A673 (cell line): ENCODE results near the gene GLDC. TPM values are rescaled to one million over a fixed set of nuclear protein-coding genes. Genes with fewer than 3 reads are reported as not detected.

Experiments used
- BruUV-seq: library from RNA; stranded (reverse); fragments of 400-500 nt; replicated peaks from 2 replicates; lab custom pipeline; 2021; lab: Mats Ljungman, UMichigan
- CTCF ChIA-PET: fragments of 300-600 bp; sonication (Branson Sonifier 250); formaldehyde crosslinking; loops from one replicate; lab custom pipeline; 2022; ENCODE audit warnings: antibody characterized with exemption; lab: Charles Lee
- POLR2A ChIA-PET: fragments of 300-600 bp; sonication (Branson Sonifier 250); formaldehyde crosslinking; loops from one replicate; lab custom pipeline; 2022; ENCODE audit warnings: antibody characterized with exemption; ENCODE audit not compliant: low non-redundant PET; lab: Charles Lee
- DNase-seq: peaks from one replicate; pipeline ENCODE4 v3.0.0-alpha.2; 2015; ENCODE audit warnings: low spot score
- H3K27ac ChIP-seq: fragments of 200-600 bp; sonication (generic); 2 replicates; pipeline ENCODE4 v1.5.1; 2016; ENCODE audit warnings: mixed run types, low read depth, mild to moderate bottlenecking, mixed read lengths, antibody characterized with exemption, low read length; ENCODE audit not compliant: poor library complexity, severe bottlenecking
- H3K27me3 ChIP-seq: fragments of 200-600 bp; sonication (generic); replicated peaks from 2 replicates; pipeline ENCODE4 v1.6.1; 2017; ENCODE audit warnings: mixed run types, low read depth, mild to moderate bottlenecking, mixed read lengths, antibody characterized with exemption, low read length; ENCODE audit not compliant: insufficient read depth, poor library complexity
- H3K36me3 ChIP-seq: fragments of 200-600 bp; sonication (generic); 2 replicates; pipeline ENCODE4 v1.6.1; 2016; ENCODE audit warnings: mixed run types, mild to moderate bottlenecking, mixed read lengths, antibody characterized with exemption, low read length; ENCODE audit not compliant: insufficient read depth, poor library complexity, severe bottlenecking
- H3K4me1 ChIP-seq: fragments of 200-600 bp; sonication (generic); 2 replicates; pipeline ENCODE4 v1.6.1; 2017; ENCODE audit warnings: mixed run types, mild to moderate bottlenecking, mixed read lengths, antibody characterized with exemption, low read length; ENCODE audit not compliant: insufficient read depth, poor library complexity, severe bottlenecking
- H3K4me3 ChIP-seq: fragments of 200-600 bp; sonication (generic); 2 replicates; pipeline ENCODE4 v1.5.1; 2016; ENCODE audit warnings: low read depth, mixed run types, mild to moderate bottlenecking, mixed read lengths, low read length; ENCODE audit not compliant: poor library complexity, severe bottlenecking
- H3K9me3 ChIP-seq: fragments of 200-600 bp; sonication (generic); 2 replicates; pipeline ENCODE4 v1.6.1; 2016; ENCODE audit warnings: mixed run types, low read depth, mild to moderate bottlenecking, mixed read lengths, antibody characterized with exemption, low read length; ENCODE audit not compliant: poor library complexity, severe bottlenecking
- EZH2 ChIP-seq: fragments of 200-600 bp; sonication (generic); IDR thresholded peaks from 2 replicates; pipeline ENCODE4 v1.6.1; 2017; ENCODE audit warnings: borderline replicate concordance, low read depth, mild to moderate bottlenecking, mixed read lengths, antibody characterized with exemption, low read length; ENCODE audit not compliant: poor library complexity, severe bottlenecking
- intact Hi-C: fragments of 100-400 bp; cut with micrococcal nuclease; formaldehyde crosslinking; loops from one replicate; pipeline ENCODE4 v1.10.0; 2022; ENCODE audit not compliant: unreplicated experiment
- total RNA-seq: library from RNA; stranded (reverse); gene quantifications from 2 replicates; pipeline ENCODE4 v1.2.3, GENCODE V29; 2021
- TF ChIP-seq, protein P1 (sequence below): fragments of 300-800, 200-600 bp; sonication (generic); conservative IDR thresholded peaks from 2 replicates; pipeline ENCODE4 v1.5.1; 2017; ENCODE audit warnings: low read depth, mild to moderate bottlenecking, antibody characterized with exemption, low read length, moderate library complexity, mixed read lengths

GLDC gene
- total RNA-seq, 1 experiment from 2014 or later, result 0.32 TPM

DNA sequence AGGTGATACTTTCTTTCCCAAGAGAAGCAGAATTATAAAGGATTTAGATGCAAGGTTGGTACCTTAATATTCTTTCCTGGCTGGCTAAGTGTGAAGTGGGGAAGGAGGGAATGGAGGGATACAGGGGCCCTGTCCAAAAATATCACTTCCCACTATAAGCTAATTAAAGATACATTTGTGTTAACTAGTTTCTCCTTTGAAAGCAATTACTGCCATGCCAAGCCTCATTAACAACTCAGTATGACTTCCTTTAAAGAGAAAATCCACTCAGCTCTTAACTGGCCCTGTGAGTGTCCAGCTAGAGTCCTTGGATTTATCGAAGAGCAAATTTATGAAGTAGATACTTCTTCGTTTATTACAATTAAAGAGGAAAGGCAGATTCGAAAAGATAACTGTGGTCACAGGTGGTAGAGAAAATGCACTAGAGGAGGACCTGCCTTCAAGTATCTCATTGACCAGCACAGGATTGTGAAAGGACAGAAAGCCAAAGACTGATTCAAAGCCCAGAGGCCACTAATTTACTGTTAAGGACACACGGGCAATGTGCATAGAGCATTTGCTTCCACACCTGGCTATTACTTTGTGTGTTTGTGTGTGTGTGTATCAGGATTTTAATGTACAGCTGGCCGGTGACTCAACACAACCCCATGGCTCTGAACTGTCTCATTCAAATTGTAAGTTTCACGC, 11.2 kb upstream of the GLDC start:
- no peaks in the 10 kb centered on the region for H3K4me1 ChIP-seq
- no TSS peak for BruUV-seq
- ChIA-PET POLR2A (no interaction called here), CTCF (no interaction called here)
- no peaks in the 10 kb centered on the region for H3K9me3 ChIP-seq
- no peak overlapping the region for H3K27ac ChIP-seq
- intact Hi-C loops, result no loop called here
- no peak for DNase-seq
- H3K36me3 ChIP-seq, result no peaks in the 10 kb centered on the region
- no peak for TF ChIP-seq EZH2
- TF ChIP-seq, protein P1, sequence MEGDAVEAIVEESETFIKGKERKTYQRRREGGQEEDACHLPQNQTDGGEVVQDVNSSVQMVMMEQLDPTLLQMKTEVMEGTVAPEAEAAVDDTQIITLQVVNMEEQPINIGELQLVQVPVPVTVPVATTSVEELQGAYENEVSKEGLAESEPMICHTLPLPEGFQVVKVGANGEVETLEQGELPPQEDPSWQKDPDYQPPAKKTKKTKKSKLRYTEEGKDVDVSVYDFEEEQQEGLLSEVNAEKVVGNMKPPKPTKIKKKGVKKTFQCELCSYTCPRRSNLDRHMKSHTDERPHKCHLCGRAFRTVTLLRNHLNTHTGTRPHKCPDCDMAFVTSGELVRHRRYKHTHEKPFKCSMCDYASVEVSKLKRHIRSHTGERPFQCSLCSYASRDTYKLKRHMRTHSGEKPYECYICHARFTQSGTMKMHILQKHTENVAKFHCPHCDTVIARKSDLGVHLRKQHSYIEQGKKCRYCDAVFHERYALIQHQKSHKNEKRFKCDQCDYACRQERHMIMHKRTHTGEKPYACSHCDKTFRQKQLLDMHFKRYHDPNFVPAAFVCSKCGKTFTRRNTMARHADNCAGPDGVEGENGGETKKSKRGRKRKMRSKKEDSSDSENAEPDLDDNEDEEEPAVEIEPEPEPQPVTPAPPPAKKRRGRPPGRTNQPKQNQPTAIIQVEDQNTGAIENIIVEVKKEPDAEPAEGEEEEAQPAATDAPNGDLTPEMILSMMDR, result no peak
- H3K27me3 ChIP-seq, result peaks cover 12% of the 10 kb centered on the region
- no peak overlapping the region for H3K4me3 ChIP-seq

DNA sequence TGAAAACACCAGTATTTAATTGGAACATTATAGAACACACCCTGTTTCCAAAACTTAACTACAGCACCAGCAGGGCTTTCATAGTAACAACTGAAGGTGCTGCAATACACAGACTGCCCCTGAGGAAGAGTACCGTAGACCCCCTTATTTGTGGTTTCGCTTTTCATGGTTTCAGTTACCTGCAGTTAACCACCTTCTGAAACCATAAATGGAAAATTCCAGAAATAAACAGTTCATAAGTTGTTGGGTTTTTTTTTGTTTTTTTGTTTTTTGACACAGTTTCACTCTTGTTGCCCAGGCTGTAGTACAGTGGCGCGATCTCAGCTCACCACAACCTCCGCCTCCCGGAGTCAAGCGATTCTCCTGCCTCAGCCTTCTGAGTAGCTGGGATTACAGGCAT, 9.5 kb upstream of the GLDC start:
- Histone ChIP-seq H3K4me1 (no peaks in the 10 kb centered on the region), H3K9me3 (no peaks in the 10 kb centered on the region), H3K36me3 (no peaks in the 10 kb centered on the region), H3K27ac (no peak overlapping the region), H3K4me3 (no peak overlapping the region), H3K27me3 (peaks cover 12% of the 10 kb centered on the region)
- intact Hi-C loops, result no loop called here
- POLR2A ChIA-PET, result no interaction called here
- BruUV-seq, result no TSS peak
- CTCF ChIA-PET, result no interaction called here
- no peak for DNase-seq
- TF ChIP-seq EZH2, result no peak
- TF ChIP-seq, protein P1, result no peak

DNA sequence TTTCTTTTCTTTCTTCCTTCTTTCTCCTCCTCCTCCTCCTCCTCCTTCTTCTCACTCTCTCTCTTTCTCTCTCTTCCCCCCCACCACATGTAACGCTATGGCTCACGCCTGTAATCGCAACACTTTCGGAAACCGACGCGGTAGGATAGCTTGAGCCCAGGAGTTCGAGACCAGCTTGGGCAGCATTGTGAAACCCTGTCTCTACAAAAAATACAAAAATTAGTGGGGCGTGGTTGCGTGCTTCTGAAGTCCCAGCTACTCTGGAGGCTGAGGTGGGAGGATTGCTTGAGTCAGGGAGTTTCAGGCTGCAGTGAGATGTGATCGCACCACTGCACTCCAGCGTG, 736 bp upstream of the GLDC start:
- H3K4me3 ChIP-seq, result no peak overlapping the region
- H3K36me3 ChIP-seq, result no peaks in the 10 kb centered on the region
- no peak for DNase-seq
- intact Hi-C loops, result no loop called here
- ChIA-PET CTCF (no interaction called here), POLR2A (no interaction called here)
- TF ChIP-seq EZH2, result no peak
- TF ChIP-seq, protein P1, result no peak
- peaks cover 67% of the 10 kb centered on the region for H3K27me3 ChIP-seq
- H3K4me1 ChIP-seq, result peaks cover 4% of the 10 kb centered on the region
- no TSS peak for BruUV-seq
- no peaks in the 10 kb centered on the region for H3K9me3 ChIP-seq
- no peak overlapping the region for H3K27ac ChIP-seq
